LHCN-M2 (cell line): ENCODE data around the gene KRTAP12-3. TPM values are rescaled to one million over a fixed set of nuclear protein-coding genes. Genes with fewer than 3 reads are reported as not detected.
"Not testable (repeated sequence)": the region's sequence is repeated elsewhere in the genome, so short reads cannot be mapped to it uniquely, and the experiment has no call there.

Experiments
- DNase-seq: peaks from one replicate; pipeline ENCODE4 v3.0.0-alpha.2; 2012; ENCODE audit warnings: low read depth
- total RNA-seq: library from RNA; depleted of rRNA; stranded (reverse); fragments of >200 nt; gene quantifications from 2 replicates; pipeline ENCODE4 v1.2.3, GENCODE V29; 2014

The KRTAP12-3 gene
- total RNA-seq, 1 experiment from 2014 or later: not detected

GRCh38 chr21:44684077-44684476 is 26.3 kb downstream of the KRTAP12-3 start:
- no peak for DNase-seq

- DNase-seq: no peak
Measured at GRCh38 chr21:44684483-44684882, 26.8 kb downstream of the KRTAP12-3 start.

GRCh38 chr21:44685050-44685449 is 27.3 kb downstream of the KRTAP12-3 start:
- DNase-seq: not testable (repeated sequence)

- no peak for DNase-seq
Measured at GRCh38 chr21:44686000-44686781, 28.5 kb downstream of the KRTAP12-3 start.

- no peak for DNase-seq
Measured at GRCh38 chr21:44686843-44687561, 29.3 kb downstream of the KRTAP12-3 start.

DNA sequence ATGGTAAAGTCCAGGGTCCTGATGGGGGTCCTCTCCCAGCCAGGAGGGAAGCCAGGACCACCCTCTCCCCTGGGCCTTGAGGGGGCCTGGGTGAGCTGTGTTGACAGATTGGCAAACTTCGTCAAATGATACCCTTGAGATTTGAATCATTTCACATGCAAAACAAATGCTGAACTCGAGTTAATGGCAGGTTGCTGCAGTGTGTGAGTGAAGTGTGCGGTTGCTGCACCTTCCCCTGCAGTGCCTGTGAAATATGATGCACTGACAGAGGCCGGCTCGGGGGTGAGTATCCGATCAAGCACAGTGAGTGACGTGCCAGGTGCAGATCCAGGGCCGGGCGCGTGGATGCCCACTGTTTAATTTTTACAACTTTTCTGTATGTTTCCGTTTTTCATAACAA is 29.9 kb downstream of the KRTAP12-3 start:
- peak; percentile 9 for DNase-seq

- not testable (repeated sequence) for DNase-seq
Measured at GRCh38 chr21:44689740-44690139, 32.0 kb downstream of the KRTAP12-3 start.

- DNase-seq: no peak
Measured at GRCh38 chr21:44691686-44692085, 34.0 kb downstream of the KRTAP12-3 start.

GRCh38 chr21:44692798-44693512 is 35.2 kb downstream of the KRTAP12-3 start:
- no peak for DNase-seq

DNA sequence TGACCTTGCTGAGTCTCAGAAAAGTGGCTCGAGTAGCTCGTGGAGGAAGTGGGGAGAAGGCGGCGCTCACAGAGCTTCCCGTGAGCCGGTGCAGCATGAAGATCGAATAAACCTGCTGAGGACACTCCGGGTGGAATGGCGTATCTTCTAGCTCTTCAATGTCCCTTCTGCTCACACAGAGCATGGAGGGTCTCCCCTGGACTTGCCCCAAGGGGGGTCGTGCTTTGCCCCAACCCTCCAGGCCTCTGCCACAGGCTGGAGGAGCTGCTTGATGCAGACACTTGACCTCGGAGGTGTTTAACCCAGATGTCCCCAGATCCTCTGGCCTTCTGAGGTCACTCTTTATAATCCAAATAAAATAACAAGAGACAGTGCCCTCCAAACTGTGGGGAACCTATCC is 37.0 kb downstream of the KRTAP12-3 start:
- DNase-seq: no peak

- no peak for DNase-seq
Measured at GRCh38 chr21:44695184-44695583, 37.5 kb downstream of the KRTAP12-3 start.

- no peak for DNase-seq
Measured at GRCh38 chr21:44695641-44696040, 37.9 kb downstream of the KRTAP12-3 start.

GRCh38 chr21:44696572-44696971 is 38.8 kb downstream of the KRTAP12-3 start:
- DNase-seq: no peak

DNA sequence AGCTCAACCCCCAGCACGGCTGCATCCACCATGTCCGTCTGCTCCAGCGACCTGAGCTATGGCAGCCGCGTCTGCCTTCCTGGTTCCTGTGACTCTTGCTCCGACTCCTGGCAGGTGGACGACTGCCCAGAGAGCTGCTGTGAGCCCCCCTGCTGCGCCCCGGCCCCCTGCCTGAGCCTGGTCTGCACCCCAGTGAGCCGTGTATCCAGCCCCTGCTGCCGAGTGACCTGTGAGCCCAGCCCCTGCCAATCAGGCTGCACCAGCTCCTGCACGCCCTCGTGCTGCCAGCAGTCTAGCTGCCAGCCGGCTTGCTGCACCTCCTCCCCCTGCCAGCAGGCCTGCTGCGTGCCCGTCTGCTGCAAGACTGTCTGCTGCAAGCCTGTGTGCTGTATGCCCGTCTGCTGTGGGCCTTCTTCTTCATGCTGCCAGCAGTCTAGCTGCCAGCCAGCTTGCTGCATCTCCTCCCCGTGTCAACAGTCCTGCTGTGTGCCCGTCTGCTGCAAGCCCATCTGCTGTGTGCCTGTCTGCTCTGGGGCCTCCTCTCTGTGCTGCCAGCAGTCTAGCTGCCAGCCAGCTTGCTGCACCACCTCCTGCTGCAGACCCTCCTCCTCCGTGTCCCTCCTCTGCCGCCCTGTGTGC is 39.6 kb downstream of the KRTAP12-3 start, which contains the start of gene KRTAP10-12:
Gene KRTAP10-12 (plus strand): TSS at position 1 of the 639 bp plus-strand sequence. CDS start 30 bp downstream, at position 31.
- DNase-seq: not testable (repeated sequence)

- DNase-seq: peak; percentile 24
Measured at GRCh38 chr21:44697811-44698734, 40.3 kb downstream of the KRTAP12-3 start.

DNA sequence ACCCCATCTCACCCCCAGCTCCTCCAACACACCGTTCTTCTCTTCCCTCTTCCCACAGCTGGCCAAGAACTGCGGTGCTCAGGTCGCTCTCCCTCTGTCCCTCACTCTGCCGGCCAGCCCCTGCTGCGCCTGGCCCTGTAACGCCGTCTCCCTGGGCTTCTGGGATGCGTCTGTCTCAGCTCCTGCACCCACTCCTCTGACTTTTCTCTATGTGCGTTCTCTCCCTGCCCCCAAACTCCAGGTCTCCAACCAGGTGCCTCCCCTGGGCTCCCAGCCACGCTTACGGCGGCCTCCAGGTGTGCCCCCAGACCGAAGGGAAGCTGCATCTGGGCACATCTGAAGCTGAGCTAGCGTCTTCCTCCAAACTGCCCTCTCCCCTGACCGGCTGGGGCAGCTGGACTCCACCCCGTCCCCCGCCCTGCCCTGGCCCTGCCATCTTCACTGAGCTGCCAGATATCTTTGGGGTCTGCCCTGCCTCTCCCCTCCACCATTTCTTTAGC is 41.8 kb downstream of the KRTAP12-3 start:
- DNase-seq: no peak

DNA sequence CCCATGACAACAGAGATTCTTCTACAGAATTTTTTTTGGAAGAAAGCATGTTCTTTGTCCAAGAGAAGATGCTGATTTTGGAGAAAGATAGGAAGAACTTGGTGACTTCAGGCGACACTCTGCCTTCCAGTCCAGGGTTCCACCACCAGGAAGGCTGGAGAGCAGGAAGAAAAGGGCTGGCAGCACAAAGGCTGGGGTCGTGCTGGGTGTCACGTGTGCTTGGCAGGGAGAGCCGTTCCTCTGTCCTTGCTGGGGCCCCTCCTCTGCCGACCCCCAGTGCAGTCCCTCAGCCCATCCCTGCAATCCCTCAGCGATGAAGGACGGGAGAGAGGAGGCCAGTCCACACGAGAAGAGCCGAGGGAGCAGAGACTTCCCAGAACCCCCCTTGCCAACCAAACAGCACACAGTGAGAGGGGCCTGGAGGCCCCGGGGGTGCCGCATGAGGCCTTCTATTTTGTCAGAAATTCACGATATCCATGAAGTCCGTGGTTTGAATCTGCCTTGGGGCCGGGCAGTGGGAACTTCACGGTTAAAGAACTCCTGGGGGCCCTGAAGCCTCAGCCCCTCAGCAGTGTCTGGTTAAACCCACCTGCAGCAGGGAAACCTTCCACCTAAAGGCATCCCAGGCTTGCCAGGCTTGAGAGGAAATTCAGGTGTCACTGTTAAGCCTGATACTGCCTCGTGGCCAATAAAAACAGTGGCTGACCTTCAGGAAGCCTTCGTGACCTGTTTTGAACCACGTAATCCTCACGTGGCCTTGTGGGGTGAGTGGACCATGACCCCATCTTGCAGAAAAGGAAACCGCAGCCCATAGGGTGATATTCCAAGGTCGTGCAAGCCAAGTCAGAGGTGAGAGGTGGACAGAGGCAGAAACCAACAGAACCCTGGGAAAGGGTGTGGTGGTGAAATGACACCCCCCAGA is 42.6 kb downstream of the KRTAP12-3 start:
- no peak for DNase-seq

DNA sequence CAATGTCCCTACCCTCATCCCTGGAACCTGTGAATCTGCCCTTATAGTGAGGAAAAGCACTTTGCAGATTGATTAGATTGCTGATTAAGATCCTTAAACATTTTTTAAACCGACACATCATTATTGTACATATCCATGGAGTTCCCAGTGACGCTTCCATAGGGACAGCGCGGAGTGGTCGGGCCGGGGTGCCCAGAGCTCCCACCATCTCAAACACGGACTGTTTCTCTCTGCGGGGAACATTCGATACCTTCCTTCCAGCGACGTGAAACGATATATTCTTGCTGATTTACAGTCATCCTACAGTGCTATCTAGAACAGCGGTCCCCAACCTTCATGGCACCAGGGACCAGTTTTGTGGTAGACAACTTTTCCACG is 43.3 kb downstream of the KRTAP12-3 start:
- DNase-seq: no peak

GRCh38 chr21:44701541-44701940 is 43.8 kb downstream of the KRTAP12-3 start:
- DNase-seq: no peak
